GM19467 (cell line): ENCODE data around the gene BTNL2.

Experiments
- ATAC-seq: cut with Tn5 transposase; IDR thresholded peaks from one replicate; pipeline ENCODE4 v1.9.1; 2021; ENCODE audit warnings: mild to moderate bottlenecking, moderate library complexity; ENCODE audit not compliant: unreplicated experiment

BTNL2 gene

DNA sequence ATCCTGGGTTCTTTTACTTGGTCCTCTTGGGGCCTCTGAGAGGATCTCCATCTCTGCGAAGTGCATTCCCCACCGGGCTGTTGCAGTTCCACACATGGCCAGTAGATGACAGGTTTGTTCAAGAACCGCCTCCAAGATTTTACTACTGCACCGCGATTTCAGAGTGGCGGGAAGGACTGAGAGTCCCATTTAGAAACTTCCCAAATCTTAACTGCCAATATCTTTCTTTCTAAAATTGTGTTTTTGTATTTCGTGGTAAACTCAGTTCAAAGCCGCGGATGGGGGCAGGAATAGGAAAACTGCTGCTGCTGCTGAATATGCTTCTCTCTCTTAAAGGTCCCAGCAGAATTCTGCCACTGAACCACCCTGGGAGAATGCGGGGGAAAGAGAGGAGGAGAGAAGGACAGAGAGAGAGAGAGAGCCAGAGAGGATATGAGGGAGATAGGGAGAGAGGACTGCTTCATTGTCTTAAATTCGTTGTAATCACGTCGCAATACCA, 8.6 kb upstream of the BTNL2 start:
- no peak for ATAC-seq

DNA sequence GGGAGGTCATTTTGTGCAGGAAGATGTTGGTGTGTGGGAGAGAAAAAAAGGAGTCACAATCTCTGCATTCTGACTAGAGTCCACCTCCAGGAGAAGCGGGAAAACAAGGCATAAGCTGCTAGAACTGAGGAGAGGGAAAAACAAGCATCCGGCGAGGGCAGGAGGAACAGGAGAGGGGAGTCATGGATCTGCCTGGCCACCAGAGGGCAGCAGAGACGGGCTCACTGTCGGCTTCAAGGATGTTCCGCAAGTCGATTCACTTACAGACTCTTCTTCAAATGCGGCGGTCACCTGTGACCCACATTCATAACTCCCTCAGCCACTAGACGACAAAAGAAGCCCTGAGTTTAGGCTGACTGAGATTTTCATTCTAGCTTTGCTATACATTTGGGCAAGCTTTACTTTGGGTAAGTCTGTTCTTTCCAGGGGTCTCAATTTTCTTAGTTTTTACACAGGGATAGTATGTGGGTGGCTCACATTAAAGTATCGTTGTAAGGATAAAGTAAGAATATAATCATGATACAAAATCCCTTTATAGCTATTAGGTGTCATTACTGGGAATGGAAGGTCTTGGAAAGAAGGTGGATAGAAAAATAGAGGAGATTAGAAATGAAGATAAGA, 6.6 kb upstream of the BTNL2 start:
- no peak for ATAC-seq

DNA sequence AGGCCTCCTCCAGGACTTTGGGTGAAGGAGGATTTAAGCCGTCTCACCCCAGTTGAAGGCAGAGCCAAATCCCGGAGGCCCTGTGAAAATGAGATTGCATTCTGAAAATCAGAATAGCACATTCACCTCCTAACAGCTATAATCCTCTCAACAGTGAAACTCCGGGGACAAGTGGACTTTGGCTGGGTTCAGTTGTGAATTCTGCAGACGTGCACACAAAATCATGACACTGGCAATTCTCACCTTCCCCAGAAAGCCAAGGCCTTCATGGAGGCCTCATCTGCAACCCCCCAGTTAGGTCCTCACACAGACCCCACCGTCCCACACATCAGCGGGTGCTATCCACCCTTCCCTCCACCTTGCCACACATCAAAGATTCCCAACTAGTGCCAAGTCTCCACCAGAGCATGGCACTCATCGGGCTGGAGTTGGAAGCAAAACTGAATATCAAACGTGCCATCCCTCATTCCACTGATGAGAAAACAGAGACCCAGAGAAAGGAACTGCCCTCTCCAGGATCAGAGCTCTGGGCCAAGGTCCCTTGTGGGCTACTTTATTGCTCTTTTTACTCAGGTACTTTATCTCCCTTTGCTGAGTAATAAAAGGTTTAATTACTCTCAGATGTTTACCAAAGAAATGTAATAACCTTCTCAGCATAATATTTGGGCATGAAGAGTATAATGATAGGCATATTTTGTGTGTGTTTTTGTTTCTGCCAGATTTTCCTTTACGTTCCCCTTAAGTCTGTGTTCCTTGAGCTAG, 4.8 kb upstream of the BTNL2 start:
- ATAC-seq = no peak

DNA sequence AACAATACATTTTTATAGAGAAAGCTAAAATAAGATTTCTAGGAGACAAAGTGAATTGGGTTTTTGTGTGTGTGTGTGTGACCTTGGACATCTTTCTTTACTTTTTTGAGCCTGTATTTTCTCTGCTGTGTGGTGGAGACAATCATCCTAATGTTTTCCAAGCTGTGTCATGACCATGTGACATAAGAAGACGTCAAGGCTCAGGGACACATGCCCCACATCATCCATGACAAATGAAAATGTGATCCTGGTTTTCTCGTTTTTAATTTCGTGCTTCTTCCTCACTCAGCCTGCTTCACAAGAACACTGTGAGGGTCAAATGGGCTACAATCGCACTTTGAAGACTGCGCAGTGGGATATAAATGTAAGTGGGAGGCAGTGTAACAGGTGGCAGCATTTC, 3.9 kb upstream of the BTNL2 start:
- ATAC-seq = no peak

DNA sequence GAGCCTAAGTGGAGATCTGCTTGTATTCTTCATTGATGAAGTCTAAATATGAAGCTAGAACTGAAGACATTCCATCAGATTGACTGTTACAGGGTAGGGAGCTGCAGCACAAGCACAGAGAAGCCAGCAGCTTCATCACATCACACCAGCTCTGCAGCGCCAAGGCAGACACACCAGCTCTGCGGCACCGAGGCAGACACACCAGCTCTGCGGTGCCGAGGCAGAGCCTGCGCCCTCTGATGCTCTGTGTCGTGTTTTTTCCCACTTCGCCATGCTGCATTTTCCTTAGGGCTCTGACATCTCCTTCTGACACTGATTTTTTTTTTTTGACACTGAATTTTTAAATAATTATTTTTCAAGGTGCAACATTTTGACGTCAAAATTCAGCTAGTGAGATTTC, 784 bp downstream of the BTNL2 start:
- no peak for ATAC-seq

DNA sequence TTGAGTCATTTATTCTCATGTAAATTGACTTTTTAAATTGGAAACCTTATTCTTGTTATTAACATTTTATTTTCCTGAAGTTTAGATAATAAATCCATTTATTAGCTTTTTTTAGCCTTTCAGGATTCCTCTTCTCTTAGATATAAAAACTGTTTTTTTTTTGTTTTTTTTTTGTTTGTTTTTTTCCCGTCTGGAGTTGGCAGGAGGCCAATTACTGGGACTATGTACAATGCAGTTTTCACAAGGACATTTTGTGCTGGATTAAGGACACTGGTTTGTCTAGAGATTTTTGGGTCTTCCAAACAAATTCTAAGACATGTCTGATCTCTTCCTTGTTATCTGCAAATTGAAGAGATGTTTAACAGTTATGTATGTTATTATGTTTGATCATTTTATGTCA, 1.3 kb downstream of the BTNL2 start:
- ATAC-seq = no peak

DNA sequence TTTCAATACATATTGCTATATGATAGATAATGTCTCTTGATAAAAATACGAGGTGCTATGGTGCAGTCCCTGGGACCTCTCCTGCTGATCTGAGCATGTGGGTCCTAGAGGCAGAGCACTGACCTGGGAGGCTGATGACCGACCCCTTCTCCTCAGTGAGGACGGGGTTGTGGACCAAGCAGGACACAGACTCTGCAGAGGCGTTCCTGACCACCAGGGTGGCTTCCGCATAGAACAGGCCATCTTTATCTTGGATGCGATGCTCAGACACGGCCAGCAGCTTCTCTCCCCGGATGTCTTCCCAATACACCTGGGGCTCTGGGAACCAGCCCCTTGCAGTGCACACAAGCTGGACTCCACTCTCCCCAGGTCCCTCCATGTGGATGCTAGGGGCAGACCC, 4.2 kb downstream of the BTNL2 start:
- ATAC-seq = no peak

DNA sequence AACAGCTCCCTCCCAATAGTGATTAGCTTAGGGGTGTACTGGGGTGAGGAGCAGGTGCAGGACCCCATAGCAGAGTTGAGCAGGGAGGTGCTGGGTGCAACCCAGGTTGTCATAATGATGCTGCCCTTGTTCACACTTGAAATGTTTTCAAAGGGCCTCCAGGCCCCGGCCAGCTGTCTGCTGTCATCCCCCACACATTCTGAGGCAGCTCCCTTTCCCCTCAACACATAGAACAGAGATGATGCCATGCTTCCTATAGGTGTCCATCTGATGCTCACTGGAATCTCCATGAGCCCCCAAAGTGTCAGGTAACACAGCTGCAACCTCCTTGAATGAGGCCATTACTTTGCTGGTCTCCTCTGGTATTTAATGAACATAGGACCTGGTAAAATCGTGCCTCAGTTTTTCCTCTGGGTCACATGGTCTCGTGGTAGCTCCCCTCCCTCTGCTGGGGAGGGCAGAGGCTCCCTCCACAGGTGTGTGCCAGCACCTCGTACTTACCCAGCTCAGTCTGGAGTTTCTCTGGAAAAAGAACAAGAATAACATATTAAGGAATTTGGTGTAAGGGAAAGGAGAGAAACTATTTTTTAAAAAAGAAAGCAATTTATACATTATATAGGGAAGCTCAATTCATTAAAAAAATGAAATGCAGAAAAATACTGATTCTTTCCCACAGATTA, 5.6 kb downstream of the BTNL2 start:
- ATAC-seq = no peak

DNA sequence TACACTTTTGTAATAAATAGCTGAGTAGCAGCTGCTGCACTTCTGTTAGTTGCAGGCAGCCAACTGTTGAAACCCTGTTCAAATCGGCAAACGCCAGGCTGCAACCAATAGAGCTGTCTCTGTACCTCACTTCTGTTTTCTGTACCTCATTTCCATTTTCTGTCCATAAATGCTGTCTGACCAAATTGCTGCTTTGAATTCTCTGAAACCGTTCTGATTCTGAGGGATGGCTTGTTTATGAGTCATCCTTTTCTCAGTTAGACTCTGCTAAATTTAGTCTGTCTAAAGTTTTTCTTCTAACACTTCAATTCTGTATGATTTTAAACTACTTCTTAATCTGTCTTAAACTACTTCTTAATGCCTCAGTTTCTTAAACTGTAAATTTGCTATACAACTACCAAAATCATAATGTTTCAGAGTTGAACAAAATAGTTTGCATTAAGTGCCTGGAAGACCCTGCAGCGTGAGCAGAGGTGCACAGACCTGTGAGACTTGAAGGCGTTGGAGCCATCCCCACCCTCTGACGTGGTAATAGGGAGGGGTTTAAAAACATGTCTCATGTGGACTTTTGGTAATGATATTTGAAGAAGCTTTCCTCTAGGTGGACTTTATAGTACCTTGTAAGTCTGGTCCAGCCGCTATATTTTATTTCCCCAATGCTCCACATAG, 9.6 kb downstream of the BTNL2 start:
- peak; percentile 72 for ATAC-seq

DNA sequence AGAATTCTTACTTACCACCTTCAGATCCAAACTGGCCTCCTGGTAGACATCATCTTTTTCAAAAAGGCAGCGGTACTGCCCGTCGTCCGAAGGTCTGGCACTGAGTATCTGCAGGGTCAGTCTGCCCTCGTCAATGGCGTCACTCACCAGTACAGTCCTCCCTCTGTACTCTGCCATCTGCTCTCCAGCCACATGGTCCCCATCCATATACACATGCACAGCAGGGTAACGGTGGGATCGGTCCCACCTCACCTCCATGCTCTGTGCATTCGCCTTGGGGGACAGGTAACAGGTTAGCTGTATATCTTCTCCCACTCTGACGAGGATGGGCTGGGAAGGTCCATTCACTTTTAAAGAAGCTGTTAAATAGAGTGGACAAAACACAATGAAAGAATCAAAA, 11.0 kb downstream of the BTNL2 start:
- ATAC-seq = no peak

DNA sequence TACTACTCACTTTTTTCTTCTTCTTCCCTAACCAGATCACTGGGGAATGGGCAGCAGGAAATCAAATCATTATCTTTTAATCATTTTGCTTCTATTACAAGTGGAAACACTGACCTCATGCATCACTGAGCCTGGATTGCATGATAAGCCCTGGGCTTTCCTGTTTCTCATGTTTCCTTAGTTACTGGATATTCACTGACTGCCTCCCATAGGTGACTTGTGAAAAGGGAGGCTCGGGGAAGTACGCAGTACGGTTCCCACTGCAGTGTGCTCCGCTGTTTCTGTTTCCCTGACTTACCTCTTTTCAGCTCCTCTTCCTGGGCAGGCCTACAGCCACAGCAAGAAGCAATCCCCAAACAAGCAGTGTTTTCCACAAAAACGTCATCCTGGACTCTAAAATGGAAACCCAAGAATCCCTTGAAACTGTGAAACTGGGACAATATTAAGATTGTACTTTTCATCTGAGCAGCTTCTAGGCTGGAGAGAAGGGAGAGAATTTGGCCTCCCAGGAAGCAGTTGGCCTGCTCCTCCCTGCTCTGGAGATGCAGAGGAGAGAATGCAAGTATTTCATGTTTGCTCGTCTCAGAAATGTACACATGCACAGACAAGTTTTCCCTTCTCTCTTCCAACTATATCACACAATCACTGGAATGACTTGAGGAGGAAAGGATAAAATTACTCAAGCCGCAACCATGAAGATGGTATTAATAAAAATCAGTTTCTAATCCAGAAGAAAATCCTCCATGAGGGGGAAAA, 13.1 kb downstream of the BTNL2 start:
- ATAC-seq = no peak

DNA sequence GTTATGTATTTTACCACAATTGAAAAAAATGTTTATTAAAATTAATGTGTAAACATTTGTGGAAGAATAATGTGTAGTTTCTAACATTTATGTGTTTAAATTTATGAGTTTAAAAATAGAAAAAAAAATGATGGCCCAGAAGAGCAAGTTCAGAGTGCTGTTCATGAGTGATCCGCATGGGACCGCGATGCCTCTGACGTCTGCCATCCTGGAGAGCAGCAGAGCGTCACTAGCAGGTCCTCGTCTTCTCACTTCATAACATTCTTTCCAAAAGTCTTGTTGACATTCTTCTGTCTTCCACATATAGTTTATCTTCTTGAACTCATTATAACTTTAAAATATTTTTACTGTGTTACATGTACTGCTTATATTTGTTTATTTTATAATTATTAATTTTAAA, 15.5 kb downstream of the BTNL2 start:
- ATAC-seq = no peak

DNA sequence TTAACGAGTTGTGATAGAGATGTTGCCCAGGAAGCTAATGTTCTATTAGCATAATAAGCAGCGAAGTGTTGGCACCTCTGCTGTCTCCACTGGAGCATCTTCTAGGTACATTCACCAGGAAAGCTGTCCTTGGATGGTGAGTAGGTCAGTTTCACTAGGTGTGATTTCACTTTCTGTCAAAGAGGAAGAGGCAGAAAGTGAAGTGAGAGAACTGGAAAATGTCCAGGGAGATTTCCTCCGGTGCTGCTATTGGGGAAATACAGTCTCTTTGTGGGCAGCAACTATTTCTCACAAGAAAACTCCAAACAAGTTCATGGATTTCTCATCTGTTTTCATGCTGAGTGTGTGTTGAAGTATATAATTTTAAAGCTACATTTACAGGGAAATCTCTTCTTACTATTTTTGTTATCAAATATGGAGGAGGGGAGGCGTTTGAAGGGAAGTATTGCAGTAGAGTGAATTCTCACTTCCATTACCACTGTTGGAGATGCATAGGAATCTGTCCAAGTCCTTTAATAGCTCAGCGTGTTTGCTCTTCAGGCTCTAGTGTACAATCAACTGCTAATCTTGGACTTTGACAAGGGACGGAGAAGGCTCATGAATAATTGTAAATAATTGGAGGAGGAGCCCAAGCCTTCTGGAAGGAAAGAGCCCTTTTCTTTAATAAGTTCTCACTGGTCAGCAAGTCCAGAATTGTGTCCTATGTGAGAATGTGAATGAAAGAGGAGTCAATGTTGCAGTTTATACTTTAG, 19.2 kb downstream of the BTNL2 start:
- no peak for ATAC-seq

DNA sequence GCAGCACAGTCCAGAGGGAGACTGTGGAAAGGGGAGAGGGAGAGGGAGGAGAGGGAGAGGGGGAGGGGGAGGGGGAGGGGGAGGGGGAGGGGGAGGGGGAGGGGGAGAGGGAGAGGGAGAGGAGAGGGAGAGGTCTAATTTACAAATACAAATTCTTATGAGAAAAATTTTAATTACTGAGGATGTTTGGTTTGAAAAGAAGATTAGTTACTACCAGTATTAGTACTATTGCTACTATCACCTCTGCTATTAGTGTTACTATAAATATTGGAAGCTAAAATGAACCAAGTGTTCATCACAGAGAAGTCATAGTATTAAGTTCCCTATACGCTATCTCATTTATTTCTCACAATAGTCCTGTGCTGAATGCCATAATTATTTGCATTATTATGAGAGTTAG, 20.9 kb downstream of the BTNL2 start:
- ATAC-seq = no peak

DNA sequence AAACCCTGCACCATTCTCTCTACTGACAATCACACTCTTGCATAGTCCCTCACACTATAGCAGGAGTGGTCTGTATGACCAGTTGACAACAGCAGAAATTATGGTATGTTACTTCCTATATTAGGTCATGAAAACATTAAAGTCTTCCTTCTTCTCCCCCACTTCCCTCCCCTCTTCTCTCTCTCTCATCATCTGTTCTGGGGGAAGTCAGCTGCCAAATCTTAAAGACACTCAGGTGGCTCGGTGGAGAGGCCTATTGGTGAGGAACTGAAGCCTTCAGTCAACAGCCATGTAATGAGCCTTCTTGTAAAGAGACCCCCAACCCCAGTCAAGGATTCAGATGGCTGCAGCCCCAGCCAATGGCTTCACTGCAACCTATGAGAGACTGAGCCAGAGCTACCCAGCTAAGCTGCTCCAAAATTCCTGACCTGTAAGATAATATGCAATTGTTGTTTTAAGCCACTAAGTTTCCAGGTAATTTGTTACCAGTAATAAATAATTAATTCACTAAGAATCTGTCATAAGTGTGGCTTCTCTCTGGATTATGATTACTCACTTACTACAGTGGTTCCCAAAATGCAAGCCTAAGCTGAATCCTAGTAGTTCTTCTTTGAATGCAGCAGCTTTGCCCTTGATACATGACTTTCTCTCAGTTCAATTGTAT, 24.1 kb downstream of the BTNL2 start:
- ATAC-seq = no peak

DNA sequence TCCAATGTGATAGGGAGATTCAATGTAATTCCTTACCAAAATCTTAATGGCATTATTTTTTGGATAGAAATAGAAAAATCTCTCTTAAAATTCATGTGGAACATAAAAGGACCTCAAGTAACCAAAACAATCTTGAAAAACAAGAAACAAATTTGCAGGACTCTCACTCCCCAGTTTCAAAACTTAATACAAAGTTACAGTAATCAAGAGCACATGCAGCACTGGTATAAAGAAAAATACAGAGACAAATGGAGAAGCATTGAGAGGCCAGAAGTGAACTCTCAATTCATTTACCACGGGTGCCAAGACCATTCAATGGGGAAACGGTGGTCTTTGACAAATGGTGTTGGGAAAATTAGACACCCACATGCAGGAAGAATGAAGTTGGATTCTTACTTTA, 27.4 kb downstream of the BTNL2 start:
- no peak for ATAC-seq

DNA sequence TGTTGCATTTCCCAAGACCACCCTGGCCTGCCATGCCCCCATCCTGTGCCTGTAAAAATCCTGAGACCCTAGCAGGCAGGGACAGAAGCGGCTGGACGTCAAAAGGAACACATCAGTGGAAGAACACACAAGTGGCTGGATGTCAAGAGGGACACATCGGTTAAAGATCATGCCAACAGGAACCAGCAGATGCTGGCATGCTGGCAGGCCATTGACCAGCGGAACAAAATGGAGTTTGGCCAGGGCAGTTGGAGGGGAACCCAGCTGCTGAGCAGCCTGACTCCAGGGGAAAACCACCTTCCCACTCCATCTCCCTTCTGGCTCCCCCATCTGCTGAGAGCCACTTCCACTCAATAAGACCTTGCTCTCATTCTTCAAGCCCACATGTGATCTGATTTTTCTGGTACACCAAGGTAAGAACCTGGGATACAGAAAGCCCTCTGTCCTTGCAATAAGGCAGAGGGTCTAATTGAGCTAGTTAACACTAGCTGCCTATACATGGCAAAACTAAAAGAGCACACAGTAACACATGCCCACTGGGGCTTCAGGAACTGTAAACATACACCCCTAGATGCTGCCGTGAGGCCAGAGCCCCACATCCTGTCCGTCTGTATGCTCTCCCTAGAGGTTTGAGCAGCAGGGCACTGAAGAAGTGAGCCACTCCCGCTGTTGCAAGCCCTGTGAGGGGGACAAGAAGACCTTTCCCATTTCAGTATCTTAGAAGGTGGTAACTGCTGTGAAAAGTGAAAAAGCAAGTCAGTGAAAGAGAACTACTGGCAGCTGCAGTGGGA, 31.0 kb downstream of the BTNL2 start:
- ATAC-seq = no peak

DNA sequence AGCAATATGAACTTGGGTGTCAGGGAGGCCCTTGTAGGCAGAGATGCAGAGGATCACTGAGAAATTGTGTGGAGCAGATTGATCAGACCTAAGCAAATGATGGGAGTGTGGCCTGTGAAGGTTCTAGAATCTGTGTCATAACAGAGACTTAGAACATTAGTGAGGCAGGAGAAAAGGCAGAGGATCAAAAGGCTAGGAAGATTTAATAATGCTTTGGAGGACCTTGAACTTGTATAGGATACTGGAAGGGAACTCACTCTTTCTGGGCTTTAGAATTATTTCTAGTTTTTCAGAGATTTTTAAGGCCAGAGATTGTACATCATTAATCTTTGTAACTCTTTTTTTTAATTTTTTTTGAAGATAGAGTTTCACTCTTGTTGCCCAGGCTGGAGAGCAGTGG, 35.2 kb downstream of the BTNL2 start, which contains the start of gene TSBP1:
TSS of gene TSBP1 (minus strand) at position 101 of the 400 bp plus-strand sequence. CDS start 197 bp downstream, outside the sequence.
- no peak for ATAC-seq

DNA sequence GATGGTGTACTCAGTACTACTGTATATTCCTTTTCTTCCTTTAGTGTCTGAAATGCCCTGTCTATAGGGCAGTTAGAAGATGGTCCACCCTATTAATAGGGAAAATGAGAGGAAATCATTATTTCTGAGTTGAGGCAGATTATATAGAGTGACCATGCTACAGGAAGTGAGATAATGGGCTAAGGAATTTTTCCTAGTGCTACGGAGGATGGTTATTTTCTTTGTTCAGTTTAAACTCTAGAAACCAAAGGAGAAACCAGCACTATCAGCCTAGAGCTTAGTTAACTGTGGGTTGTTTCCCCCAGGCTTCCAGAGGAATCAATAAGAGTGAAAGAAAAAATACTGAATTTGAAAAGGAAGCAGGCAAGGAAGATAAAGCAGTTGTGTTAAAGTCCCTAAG, 35.8 kb downstream of the BTNL2 start:
- no peak for ATAC-seq
